ENCODE measurements around the gene CELSR2. TPM values are rescaled to one million over a fixed set of nuclear protein-coding genes. Genes with fewer than 3 reads are reported as not detected.

CELSR2 gene
- total RNA-seq, 1 experiment from 2014 or later, result 17.1 TPM

DNA sequence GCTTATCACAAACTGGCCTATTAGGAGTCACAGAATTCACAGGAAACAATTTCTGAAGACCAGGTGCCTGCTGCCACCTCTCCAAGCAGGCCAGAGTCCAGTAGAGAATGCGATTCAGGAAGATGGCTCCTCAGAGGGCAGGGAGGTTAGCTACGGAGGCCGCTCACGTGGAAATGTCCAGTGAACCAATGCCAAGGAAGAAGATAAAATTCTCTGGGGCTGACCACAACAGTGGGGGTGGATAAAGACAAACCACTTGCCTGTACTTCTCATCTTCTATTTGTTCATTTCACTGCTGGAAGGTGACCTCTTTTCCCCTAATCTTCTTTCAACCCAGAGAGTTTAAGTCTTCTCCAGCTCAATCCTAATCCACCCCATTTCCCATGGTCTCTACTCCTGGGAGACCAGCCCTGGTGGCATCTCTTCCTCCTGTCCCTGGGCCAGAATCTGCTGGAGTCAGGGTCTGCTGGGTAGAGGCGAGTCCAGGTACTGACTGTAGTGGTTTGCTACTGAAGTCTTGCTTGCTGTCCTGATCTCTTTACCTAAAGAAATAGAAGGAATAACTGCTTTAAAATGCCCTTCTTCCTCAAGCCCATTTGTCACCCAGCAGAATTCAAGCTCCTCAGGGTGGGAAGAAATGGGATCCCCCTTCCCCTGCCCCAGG is 30.4 kb downstream of the CELSR2 start:
- TF ChIP-seq REST (IDR thresholded peaks at IDR 0.05; ENCODE audit: low read depth) (no peak), POLR2A (IDR thresholded peaks at IDR 0.05; ENCODE audit: borderline replicate concordance, extremely low read depth, insufficient read depth, insufficient read length) (no peak), ZNF274 (IDR thresholded peaks at IDR 0.05; ENCODE audit: low read depth, low read length) (no peak), POLR2AphosphoS5 (IDR thresholded peaks at IDR 0.05; ENCODE audit: low read depth, low read length) (no peak), CTCF (IDR thresholded peaks at IDR 0.05 in 2 of 3, conservative IDR thresholded peaks at IDR 0.05 in 1 of 3; ENCODE audit: borderline replicate concordance in 1 of 3, insufficient read depth in 1 of 3, low read depth in 2 of 3, low read length in 2 of 3) (no peak), FOSL1 (IDR thresholded peaks at IDR 0.05; ENCODE audit: low read depth) (no peak), ZBTB33 (IDR thresholded peaks at IDR 0.05; ENCODE audit: extremely low read depth, insufficient replicate concordance, low read length) (no peak), EZH2phosphoT487 (IDR thresholded peaks at IDR 0.05; ENCODE audit: borderline replicate concordance) (no peak), SP1 (IDR thresholded peaks at IDR 0.05; ENCODE audit: low read depth) (no peak), SRF (IDR thresholded peaks at IDR 0.05; ENCODE audit: low read depth) (no peak), ZFX (IDR thresholded peaks at IDR 0.05) (no peak)
- TF ChIP-seq, protein P1, sequence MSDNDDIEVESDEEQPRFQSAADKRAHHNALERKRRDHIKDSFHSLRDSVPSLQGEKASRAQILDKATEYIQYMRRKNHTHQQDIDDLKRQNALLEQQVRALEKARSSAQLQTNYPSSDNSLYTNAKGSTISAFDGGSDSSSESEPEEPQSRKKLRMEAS (IDR thresholded peaks at IDR 0.05), result no peak
- Histone ChIP-seq H2AFZ (ENCODE audit: low read depth, low read length, poor library complexity, severe bottlenecking) (no peak overlapping the region), H3K4me2 (ENCODE audit: low read length) (no peak overlapping the region), H3K4me1 (ENCODE audit: control insufficient read depth in 1 of 2, insufficient read depth in 2 of 2, low read length in 2 of 2) (peaks cover 21 to 40% of the 10 kb centered on the region in 2 experiments; a peak in 3 of 4 replicates), H4K20me1 (ENCODE audit: insufficient read depth) (no peaks in the 10 kb centered on the region), H3K27ac (ENCODE audit: low read depth, low read length) (no peak overlapping the region), H3K27me3 (ENCODE audit: insufficient read depth, low read length) (no peaks in the 10 kb centered on the region), H3K79me2 (ENCODE audit: insufficient read depth, low read length) (peaks cover 18% of the 10 kb centered on the region; the same call in 1 of the 2 replicates), H3K9me3 (ENCODE audit: control insufficient read depth in 1 of 2, insufficient read depth in 1 of 2, low read depth in 1 of 2, low read length in 2 of 2) (no peaks in the 10 kb centered on the region), H3K9me2 (ENCODE audit: insufficient read depth) (no peaks in the 10 kb centered on the region), H3K4me3 (replicated peaks in 1 of 2; ENCODE audit: low read depth in 1 of 2, low read length in 2 of 2) (no peak overlapping the region), H3K36me3 (ENCODE audit: control insufficient read depth in 1 of 2, insufficient read depth in 2 of 2, low read length in 2 of 2) (peaks cover 8 to 23% of the 10 kb centered on the region in 2 experiments; a peak in 2 of 4 replicates), H3K9ac (ENCODE audit: low read length) (no peak overlapping the region)
- no TSS peak for BruUV-seq (replicated peaks)
- CTCF ChIA-PET, result interaction anchor here (0.6 to 5.0 kb wide), 3 partner anchors 120 to 871 kb away, joined by 3 to 95 read pairs (median 11); partner anchors contain the start of genes SLC6A17 and SORT1
- ATAC-seq, result no peak
- RAD21 ChIA-PET (ENCODE audit: low non-redundant PET in 1 of 2, low total read pairs in 2 of 2, uncharacterized antibody in 2 of 2, unreplicated experiment in 2 of 2), result no interaction called here
- POLR2A ChIA-PET, result no interaction called here
- no peak for DNase-seq (ENCODE audit: low read depth, low spot score)
- intact Hi-C loops (cut with micrococcal nuclease), result no loop called here
